Left colon (tissue), 2 donors: ENCODE data around the gene IZUMO1. TPM values are rescaled to one million over a fixed set of nuclear protein-coding genes. Genes with fewer than 3 reads are reported as not detected.
A peak's percentile ranks its signal among the peaks of the same experiment; 100 is the strongest.
"Not testable (repeated sequence)": the region's sequence is repeated elsewhere in the genome, so short reads cannot be mapped to it uniquely, and the experiment has no call there.

Source experiments
- ATAC-seq: fragments of 200-7000 bp; cut with Tn5 transposase; one replicate; pipeline ENCODE4 v1.9.1; 2020; ENCODE audit warnings: mild to moderate bottlenecking, moderate library complexity
- DNase-seq, 2 donors: peaks; one replicate each; pipeline ENCODE4 v3.0.0-alpha.2; 2020
- intact Hi-C, 2 donors: fragments of 100-400 bp; cut with DNase I in 1 of 2; cut with micrococcal nuclease in 1 of 2; formaldehyde crosslinking; loops; one replicate each; pipeline versions ENCODE4 v1.11.2 to v1.14.0; 2022; cut with DNase I, micrococcal nuclease
- total RNA-seq, 2 donors: library from RNA; stranded (reverse); fragmentation: NEBNext Ultra II Directional; extraction: Animal tissue kit (Norgen Biotek cat#: 25700); gene quantifications; one replicate each; pipeline ENCODE4 v1.2.1, GENCODE V29; 2021
- donor health status: DM: no; HTN: no; CAD: no.
- donor health status: DM: yes; HTN: yes; CAD: no.

IZUMO1 gene
- total RNA-seq, 2 donors from 2014 or later = not detected

DNA sequence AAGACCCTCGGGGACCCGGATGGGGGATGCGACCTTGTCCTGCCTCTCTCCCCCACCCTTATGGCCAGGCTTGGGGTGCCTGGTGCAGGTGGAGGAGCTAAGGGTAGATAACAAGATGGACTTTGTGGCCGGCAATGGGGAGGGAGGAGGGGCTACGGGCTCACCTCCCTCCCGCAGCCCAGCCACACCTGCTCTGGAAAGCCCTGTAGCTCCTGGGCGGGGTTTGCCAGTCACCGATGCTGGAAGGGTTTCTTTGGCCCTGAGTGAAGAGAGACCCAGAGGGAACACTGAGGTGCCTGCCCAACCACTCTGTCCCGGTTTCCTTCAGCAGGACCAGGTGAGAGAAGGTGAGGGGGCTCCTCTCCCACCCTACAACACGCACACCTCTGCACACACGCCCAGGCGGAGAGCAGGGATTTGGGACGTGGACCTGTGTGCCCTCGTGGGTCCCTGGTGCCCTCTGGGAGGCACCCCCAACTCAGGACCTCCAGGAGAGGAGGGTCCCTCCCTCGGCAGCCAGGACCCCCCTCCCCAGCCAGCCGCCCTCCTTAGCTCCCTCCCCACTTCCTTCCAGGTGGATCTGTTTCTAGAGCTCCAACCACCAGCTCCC lies 50.9 kb downstream of the IZUMO1 start, which contains the start of gene FUT2:
Gene FUT2 (plus strand): TSS at position 229 of the 610 bp plus-strand sequence. CDS start 6,986 bp downstream, outside the sequence.
- intact Hi-C loops = no loop called here
- ATAC-seq = peak; percentile 81

DNA sequence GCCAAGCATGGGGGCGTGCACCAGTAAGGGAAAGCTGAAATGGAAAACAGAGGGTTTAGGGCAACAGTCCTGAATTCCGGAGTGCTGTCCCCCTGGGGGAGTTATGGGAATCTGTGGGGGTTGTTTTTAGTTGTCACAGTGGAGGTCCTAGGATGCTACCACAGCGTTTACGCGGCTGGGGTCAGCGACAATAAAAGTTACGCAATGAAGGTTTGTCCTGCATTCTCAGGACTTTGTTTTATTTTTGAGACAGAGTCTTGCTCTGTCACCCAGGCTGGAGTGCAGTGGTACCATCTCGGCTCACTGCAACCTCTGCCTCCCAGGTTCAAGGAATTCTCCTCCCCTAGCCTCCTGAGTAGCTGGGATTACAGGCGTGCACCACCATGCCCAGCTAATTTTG lies 53.1 kb downstream of the IZUMO1 start:
- ATAC-seq, intact Hi-C loops, DNase-seq: not testable (repeated sequence)

More for the DNA sequence above, 50.9 kb downstream of the IZUMO1 start, which contains the start of gene FUT2:
- DNase-seq = peak; percentile 85 to 92

Other genes starting within 250 kb of the IZUMO1 start
- gene LMTK3, start 235.1 kb downstream of the IZUMO1 start, total RNA-seq = 1 to 10 TPM in 1 of 2 donors, under 1 TPM in 1; 0.87 to 1.1 TPM
- gene SULT2B1, start 194.7 kb downstream of the IZUMO1 start, total RNA-seq = under 1 TPM; 0.87 to 0.89 TPM
- gene SPACA4, start 140.2 kb downstream of the IZUMO1 start, total RNA-seq = not detected
- gene FAM83E, start 131.8 kb downstream of the IZUMO1 start, total RNA-seq = 100 to 1,000 TPM; 180 to 247 TPM
- 1,000 to 10,000 TPM; 1,328 to 1,333 TPM for gene RPL18, start 127.7 kb downstream of the IZUMO1 start, total RNA-seq
- 10 to 100 TPM; 45.1 to 51.0 TPM for gene SPHK2, start 127.4 kb downstream of the IZUMO1 start, total RNA-seq
- 10 to 100 TPM in 1 of 2 donors, 1 to 10 TPM in 1; 6.9 to 14.6 TPM for gene DBP, start 109.5 kb downstream of the IZUMO1 start, total RNA-seq
- gene CA11, start 100.7 kb downstream of the IZUMO1 start, total RNA-seq = 1 to 10 TPM; 1.7 to 4.2 TPM
- under 1 TPM; 0.49 to 0.53 TPM for gene NTN5, start 73.9 kb downstream of the IZUMO1 start, total RNA-seq
- gene FUT2, start 50.9 kb downstream of the IZUMO1 start, total RNA-seq = 100 to 1,000 TPM in 1 of 2 donors, 10 to 100 TPM in 1; 74.3 to 147 TPM
- under 1 TPM; 0.64 to 0.67 TPM for gene MAMSTR, start 27.2 kb downstream of the IZUMO1 start, total RNA-seq
- gene RASIP1, start 6.3 kb downstream of the IZUMO1 start, total RNA-seq = 1 to 10 TPM; 2.7 to 2.8 TPM
- under 1 TPM; 0.37 to 0.56 TPM for gene FUT1, start 5.7 kb upstream of the IZUMO1 start, total RNA-seq
- gene FGF21, start 8.6 kb upstream of the IZUMO1 start, total RNA-seq = not detected
- 10 to 100 TPM; 57.5 to 78.0 TPM for gene BCAT2, start 64.1 kb upstream of the IZUMO1 start, total RNA-seq
- 1 to 10 TPM; 3.3 to 4.6 TPM for gene HSD17B14, start 89.6 kb upstream of the IZUMO1 start, total RNA-seq
- gene PLEKHA4, start 121.7 kb upstream of the IZUMO1 start, total RNA-seq = 1 to 10 TPM; 4.3 to 8.6 TPM
- 10 to 100 TPM; 39.4 to 40.4 TPM for gene PPP1R15A, start 125.5 kb upstream of the IZUMO1 start, total RNA-seq
- not detected for gene TULP2, start 151.8 kb upstream of the IZUMO1 start, total RNA-seq
- gene NUCB1, start 153.4 kb upstream of the IZUMO1 start, total RNA-seq = 100 to 1,000 TPM; 207 to 210 TPM
- gene DHDH, start 186.8 kb upstream of the IZUMO1 start, total RNA-seq = under 1 TPM in 1 of 2 donors, not detected in 1; 0.56 TPM
- gene BAX, start 208.0 kb upstream of the IZUMO1 start, total RNA-seq = 100 to 1,000 TPM; 128 to 174 TPM
- gene FTL, start 218.4 kb upstream of the IZUMO1 start, total RNA-seq = 1,000 to 10,000 TPM in 1 of 2 donors, 100 to 1,000 TPM in 1; 931 to 1,901 TPM
- 10 to 100 TPM; 41.4 to 48.6 TPM for gene GYS1, start 246.4 kb upstream of the IZUMO1 start, total RNA-seq
- gene RUVBL2, start 247.0 kb upstream of the IZUMO1 start, total RNA-seq = 10 to 100 TPM; 47.9 to 56.7 TPM